CD4-positive, alpha-beta T cell (primary cell): ENCODE data around the gene STOML2. TPM values are rescaled to one million over a fixed set of nuclear protein-coding genes. Genes with fewer than 3 reads are reported as not detected.
"Not testable (repeated sequence)": the region's sequence is repeated elsewhere in the genome, so short reads cannot be mapped to it uniquely, and the experiment has no call there.

ENCODE experiments used
- ATAC-seq: fragments of 200-7000 bp; cut with Tn5 transposase; one replicate; pipeline ENCODE4 v1.10.0; 2022; ENCODE audit warnings: mild to moderate bottlenecking; ENCODE audit not compliant: poor library complexity
- CTCF ChIA-PET: fragments of 350-600 bp; sonication (Branson Sonifier 250); formaldehyde crosslinking; loops from one replicate; lab custom pipeline; 2021; ENCODE audit warnings: antibody characterized with exemption, inconsistent platforms; lab: Charles Lee
- POLR2A ChIA-PET: fragments of 350-600 bp; sonication (Branson Sonifier 250); formaldehyde crosslinking; loops from one replicate; lab custom pipeline; 2021; ENCODE audit warnings: antibody characterized with exemption, inconsistent platforms; lab: Charles Lee
- DNase-seq, 14 experiments: peaks; one replicate each; pipeline ENCODE4 v3.0.0-alpha.2; 2013 to 2020; ENCODE audit warnings: mixed read lengths in 2 of 14
- H3K27ac ChIP-seq, 2 donors: one replicate each; pipeline versions ENCODE4 v1.5.1 to v1.7.0; 2013; ENCODE audit warnings: low read length in 2 of 2, low read depth in 1 of 2, mild to moderate bottlenecking in 1 of 2
- H3K27me3 ChIP-seq, 2 experiments: 1 replicate in 1 of 2; 2 replicates in 1 of 2; pipeline versions ENCODE4 v1.6.1 to v1.7.0; 2013; ENCODE audit warnings: low read length in 2 of 2, control low read depth in 1 of 2, mild to moderate bottlenecking in 1 of 2, moderate library complexity in 1 of 2; ENCODE audit not compliant: insufficient read depth in 2 of 2, control insufficient read depth in 1 of 2
- H3K36me3 ChIP-seq: one replicate; pipeline ENCODE4 v1.6.1; 2013; ENCODE audit warnings: low read length, control low read depth; ENCODE audit not compliant: insufficient read depth
- H3K4me1 ChIP-seq: one replicate; pipeline ENCODE4 v1.6.1; 2013; ENCODE audit warnings: low read length, control low read depth; ENCODE audit not compliant: insufficient read depth
- H3K4me3 ChIP-seq: one replicate; pipeline ENCODE4 v1.5.1; 2013; ENCODE audit warnings: mild to moderate bottlenecking, low read length, moderate library complexity
- H3K9me3 ChIP-seq, 2 experiments: 1 replicate in 1 of 2; 2 replicates in 1 of 2; pipeline versions ENCODE4 v1.6.1 to v1.7.0; 2013; ENCODE audit warnings: low read length in 2 of 2, mild to moderate bottlenecking in 2 of 2, control low read depth in 1 of 2, moderate library complexity in 1 of 2; ENCODE audit not compliant: control insufficient read depth in 1 of 2, insufficient read depth in 1 of 2
- H3K27ac Mint-ChIP-seq: one replicate; pipeline ENCODE4 v1.8.0; 2020; ENCODE audit warnings: mixed read lengths
- H3K27me3 Mint-ChIP-seq: one replicate; pipeline ENCODE4 v1.8.0; 2021; ENCODE audit warnings: mixed read lengths
- H3K36me3 Mint-ChIP-seq: one replicate; pipeline ENCODE4 v1.8.0; 2021; ENCODE audit warnings: low read depth, mixed read lengths
- H3K4me1 Mint-ChIP-seq: one replicate; pipeline ENCODE4 v1.8.0; 2021; ENCODE audit warnings: low read depth, mixed read lengths
- H3K4me3 Mint-ChIP-seq: one replicate; pipeline ENCODE4 v1.8.0; 2020; ENCODE audit warnings: mild to moderate bottlenecking, mixed read lengths
- H3K9me3 Mint-ChIP-seq: one replicate; pipeline ENCODE4 v1.8.0; 2020; ENCODE audit warnings: mixed read lengths
- intact Hi-C, 2 experiments: fragments of 100-400 bp; cut with DNase I in 1 of 2; cut with micrococcal nuclease in 1 of 2; formaldehyde crosslinking; loops; one replicate each; pipeline versions ENCODE4 v1.15.1 to v1.9.0; 2023 to 2025; cut with DNase I, micrococcal nuclease
- polyA plus RNA-seq, 2 donors: library from polyadenylated mRNA; unstranded; fragments of 120-200 nt; gene quantifications; one replicate each; pipeline ENCODE4 v1.2.1, GENCODE V29; 2013
- total RNA-seq, 174 experiments: library from RNA in 2 of 174; stranded (reverse) in 2 of 174; gene quantifications; one replicate each; pipeline ENCODE4 v1.2.3 and lab custom pipeline; 2021 to 2026
- TF ChIP-seq, protein P1 (sequence below): fragments of 200-600 bp; IDR thresholded peaks from one replicate; pipeline ENCODE4 v1.8.0; 2022; ENCODE audit warnings: antibody characterized with exemption, mild to moderate bottlenecking

STOML2 gene, protein sequence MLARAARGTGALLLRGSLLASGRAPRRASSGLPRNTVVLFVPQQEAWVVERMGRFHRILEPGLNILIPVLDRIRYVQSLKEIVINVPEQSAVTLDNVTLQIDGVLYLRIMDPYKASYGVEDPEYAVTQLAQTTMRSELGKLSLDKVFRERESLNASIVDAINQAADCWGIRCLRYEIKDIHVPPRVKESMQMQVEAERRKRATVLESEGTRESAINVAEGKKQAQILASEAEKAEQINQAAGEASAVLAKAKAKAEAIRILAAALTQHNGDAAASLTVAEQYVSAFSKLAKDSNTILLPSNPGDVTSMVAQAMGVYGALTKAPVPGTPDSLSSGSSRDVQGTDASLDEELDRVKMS
- total RNA-seq (10 to 100 TPM; 29.8 to 30.5 TPM), total RNA-seq (lab: John Stamatoyannopoulos, UW) (22.2 to 245 (median 38.9) reads per million in 172 experiments)
- polyA plus RNA-seq (2013, experiment 1 of 2), result 49.7 TPM
- 47.5 TPM for polyA plus RNA-seq (2013, experiment 2 of 2)

DNA sequence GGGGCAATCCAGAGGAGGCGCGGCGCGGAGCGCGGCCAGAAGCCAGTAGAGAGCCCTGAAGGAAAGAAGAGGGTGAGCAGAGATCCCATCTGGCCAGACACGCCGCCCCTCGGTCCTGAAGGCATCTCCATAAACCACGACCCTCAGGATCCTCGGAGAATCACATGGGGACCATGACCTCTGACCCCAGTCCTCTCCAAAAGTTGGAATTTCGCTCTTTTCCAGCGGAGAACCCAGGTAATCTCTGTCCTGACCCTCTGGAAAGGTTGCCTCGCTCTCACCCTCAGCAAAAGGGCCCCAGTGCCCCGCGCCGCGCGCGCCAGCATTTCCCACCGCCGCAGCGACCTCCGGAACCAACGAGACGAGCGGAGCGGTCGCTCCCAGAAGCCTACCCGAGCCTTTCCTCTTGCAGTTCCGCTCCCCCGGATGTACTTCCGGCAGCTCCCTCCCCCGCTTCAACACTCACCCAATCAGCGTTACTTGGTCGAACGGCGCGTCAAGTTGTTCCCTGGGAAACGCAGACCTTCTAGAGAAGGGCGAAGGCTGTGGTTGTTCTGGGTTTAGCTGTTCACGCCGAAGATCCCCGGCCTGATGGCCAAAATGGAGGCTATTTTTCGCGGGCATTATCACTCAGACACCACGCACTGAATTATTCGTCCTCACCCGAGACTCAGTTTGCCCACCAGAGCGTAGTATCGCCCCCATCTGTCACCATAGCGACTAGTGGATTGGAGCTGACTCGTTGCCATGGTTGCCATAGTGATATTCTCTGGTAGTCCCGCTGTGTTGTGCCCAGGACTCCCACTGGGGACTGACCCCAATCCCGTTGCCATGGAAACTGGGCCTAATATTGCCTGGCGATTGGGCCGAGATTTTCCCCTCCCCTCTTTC lies at the start of gene STOML2:
STOML2 (minus strand) TSS at position 363 of the 891 bp plus-strand sequence; CDS start at position 326, 37 bp downstream.
- H3K9me3 ChIP-seq, result no peaks in the 10 kb centered on the region
- peaks cover 28% of the 10 kb centered on the region for H3K4me1 ChIP-seq
- H3K27ac ChIP-seq, result peak within 1 kb of the TSS; percentile 77 to 94
- ATAC-seq (peak; percentile 98), DNase-seq (peak; percentile 84 to 97 (median 90))
- POLR2A ChIA-PET, result interaction anchor here (0.6 to 3.8 kb wide), 8 partner anchors 8 to 1055 kb away, joined by 3 to 50 read pairs (median 5); partner anchors contain the start of genes ATOSB, FANCG, UBAP2 and VCP
- H3K36me3 Mint-ChIP-seq, result peaks cover 58% of the 10 kb centered on the region
- peak within 1 kb of the TSS; percentile 92 for H3K4me3 Mint-ChIP-seq
- H3K27me3 Mint-ChIP-seq, result no peaks in the 10 kb centered on the region
- H3K4me1 Mint-ChIP-seq, result peaks cover 36% of the 10 kb centered on the region
- no peaks in the 10 kb centered on the region for H3K9me3 Mint-ChIP-seq
- peak within 1 kb of the TSS; percentile 89 for H3K27ac Mint-ChIP-seq
- intact Hi-C loops, result loop anchor here (1.0 to 10.0 kb wide), 6 partner anchors 8 to 1662 kb away; partner anchors contain the start of genes ATOSB (in 1 of the 2), CREB3 (in 1 of the 2) and TLN1 (in 1 of the 2)
- CTCF ChIA-PET, result interaction anchor here (0.9 to 2.9 kb wide), 6 partner anchors 9 to 203 kb away, joined by 3 to 28 read pairs (median 4); partner anchors contain the start of genes ATOSB and FANCG
- TF ChIP-seq, protein P1, sequence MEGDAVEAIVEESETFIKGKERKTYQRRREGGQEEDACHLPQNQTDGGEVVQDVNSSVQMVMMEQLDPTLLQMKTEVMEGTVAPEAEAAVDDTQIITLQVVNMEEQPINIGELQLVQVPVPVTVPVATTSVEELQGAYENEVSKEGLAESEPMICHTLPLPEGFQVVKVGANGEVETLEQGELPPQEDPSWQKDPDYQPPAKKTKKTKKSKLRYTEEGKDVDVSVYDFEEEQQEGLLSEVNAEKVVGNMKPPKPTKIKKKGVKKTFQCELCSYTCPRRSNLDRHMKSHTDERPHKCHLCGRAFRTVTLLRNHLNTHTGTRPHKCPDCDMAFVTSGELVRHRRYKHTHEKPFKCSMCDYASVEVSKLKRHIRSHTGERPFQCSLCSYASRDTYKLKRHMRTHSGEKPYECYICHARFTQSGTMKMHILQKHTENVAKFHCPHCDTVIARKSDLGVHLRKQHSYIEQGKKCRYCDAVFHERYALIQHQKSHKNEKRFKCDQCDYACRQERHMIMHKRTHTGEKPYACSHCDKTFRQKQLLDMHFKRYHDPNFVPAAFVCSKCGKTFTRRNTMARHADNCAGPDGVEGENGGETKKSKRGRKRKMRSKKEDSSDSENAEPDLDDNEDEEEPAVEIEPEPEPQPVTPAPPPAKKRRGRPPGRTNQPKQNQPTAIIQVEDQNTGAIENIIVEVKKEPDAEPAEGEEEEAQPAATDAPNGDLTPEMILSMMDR, result no peak
- no peaks in the 10 kb centered on the region for H3K27me3 ChIP-seq
- peaks cover 57% of the 10 kb centered on the region for H3K36me3 ChIP-seq
- peak within 1 kb of the TSS; percentile 99 for H3K4me3 ChIP-seq

DNA sequence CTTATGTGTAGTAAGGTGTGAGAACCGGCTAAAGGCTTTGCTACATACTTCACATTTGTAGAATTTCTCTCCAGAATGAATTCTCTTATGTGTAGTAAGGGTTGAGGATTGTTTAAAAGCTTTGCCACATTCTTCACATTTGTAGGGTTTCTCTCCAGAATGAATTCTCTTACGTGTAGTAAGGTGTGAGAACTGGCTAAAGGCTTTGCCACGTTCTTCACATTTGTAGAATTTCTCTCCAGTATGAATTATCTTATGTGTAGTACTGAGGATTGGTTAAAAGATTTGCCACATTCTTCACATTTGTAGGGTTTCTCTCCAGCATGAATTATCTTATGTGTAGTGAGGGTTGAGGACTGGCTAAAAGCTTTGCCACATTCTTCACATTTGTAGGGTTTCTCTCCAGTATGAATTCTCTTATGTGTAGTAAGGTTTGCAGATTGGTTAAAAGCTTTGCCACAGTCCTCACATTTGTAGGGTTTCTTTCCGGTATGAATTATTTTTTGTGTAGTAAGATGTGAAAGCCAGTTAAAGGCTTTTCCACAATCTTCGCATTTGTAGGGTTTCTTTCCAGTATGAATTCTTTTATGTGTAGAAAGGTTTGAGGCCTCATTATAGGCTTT lies 45.1 kb upstream of the STOML2 start:
- Mint-ChIP-seq H3K36me3 (peaks cover 10% of the 10 kb centered on the region), H3K9me3 (peaks cover 20% of the 10 kb centered on the region)
- ATAC-seq, H3K27me3 ChIP-seq, CTCF ChIA-PET, intact Hi-C loops, H3K4me1 ChIP-seq, H3K4me1 Mint-ChIP-seq, H3K4me3 ChIP-seq, H3K27ac ChIP-seq, H3K4me3 Mint-ChIP-seq, DNase-seq, H3K36me3 ChIP-seq, POLR2A ChIA-PET, H3K27me3 Mint-ChIP-seq, H3K27ac Mint-ChIP-seq: not testable (repeated sequence)
- peaks cover 25 to 31% of the 10 kb centered on the region in 2 experiments for H3K9me3 ChIP-seq

DNA sequence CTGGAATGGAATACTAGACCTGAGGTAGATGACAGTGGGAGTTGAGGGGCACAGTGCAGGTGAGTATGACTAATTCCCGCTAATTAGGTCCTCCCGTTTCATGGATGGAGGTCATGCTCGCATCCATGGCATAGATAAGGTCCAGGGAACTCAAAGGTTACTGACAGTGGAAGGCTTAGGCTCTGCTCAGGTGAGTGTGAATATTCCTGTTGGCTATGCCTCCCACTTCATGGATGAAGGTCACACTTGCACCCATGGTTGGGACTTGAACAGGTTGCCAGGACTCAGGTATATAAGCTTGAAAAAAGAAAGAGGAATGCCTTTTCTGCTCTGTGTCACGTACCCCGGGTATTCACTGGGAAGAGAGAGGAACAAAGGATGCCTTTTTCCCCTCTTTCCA lies 39.1 kb upstream of the STOML2 start:
- Mint-ChIP-seq H3K4me1 (no peaks in the 10 kb centered on the region), H3K9me3 (peaks cover 2% of the 10 kb centered on the region), H3K4me3 (no peak overlapping the region), H3K36me3 (peaks cover 8% of the 10 kb centered on the region), H3K27me3 (peaks cover 6% of the 10 kb centered on the region), H3K27ac (no peak overlapping the region)
- ATAC-seq (no peak), DNase-seq (no peak)
- Histone ChIP-seq H3K36me3 (no peaks in the 10 kb centered on the region), H3K4me3 (no peak overlapping the region), H3K27ac (no peak overlapping the region), H3K27me3 (peaks cover 0 to 9% of the 10 kb centered on the region in 2 experiments), H3K9me3 (peaks cover 18 to 39% of the 10 kb centered on the region in 2 experiments), H3K4me1 (no peaks in the 10 kb centered on the region)
- ChIA-PET POLR2A (no interaction called here), CTCF (no interaction called here)
- TF ChIP-seq, protein P1, result no peak
- intact Hi-C loops, result no loop called here
